Measurements from ENCODE around the gene PHRF1.

- TF ChIP-seq POLR2A (IDR thresholded peaks at IDR 0.05; ENCODE audit: low read depth, low read length) (no peak), CTCF (conservative IDR thresholded peaks at IDR 0.05; ENCODE audit: low read depth, low read length) (no peak), USF2 (IDR thresholded peaks at IDR 0.05; ENCODE audit: low read depth, low read length) (no peak), SMC3 (IDR thresholded peaks at IDR 0.05; ENCODE audit: low read depth, low read length) (no peak), RCOR1 (IDR thresholded peaks at IDR 0.05; ENCODE audit: insufficient replicate concordance, low read length) (no peak), CEBPB (IDR thresholded peaks at IDR 0.05; ENCODE audit: low read depth, low read length) (no peak), RFX5 (IDR thresholded peaks at IDR 0.05; ENCODE audit: low read depth, low read length) (no peak), RAD21 (IDR thresholded peaks at IDR 0.05; ENCODE audit: low read length) (no peak), CHD1 (IDR thresholded peaks at IDR 0.05; ENCODE audit: low read depth, low read length) (no peak)
These were observed 69.9 kb downstream of the PHRF1 start for GRCh38 chr11:646214-646613.

All from IMR-90 (cell line).